ENCODE measurements around the gene TJP2.

TJP2 gene

DNA sequence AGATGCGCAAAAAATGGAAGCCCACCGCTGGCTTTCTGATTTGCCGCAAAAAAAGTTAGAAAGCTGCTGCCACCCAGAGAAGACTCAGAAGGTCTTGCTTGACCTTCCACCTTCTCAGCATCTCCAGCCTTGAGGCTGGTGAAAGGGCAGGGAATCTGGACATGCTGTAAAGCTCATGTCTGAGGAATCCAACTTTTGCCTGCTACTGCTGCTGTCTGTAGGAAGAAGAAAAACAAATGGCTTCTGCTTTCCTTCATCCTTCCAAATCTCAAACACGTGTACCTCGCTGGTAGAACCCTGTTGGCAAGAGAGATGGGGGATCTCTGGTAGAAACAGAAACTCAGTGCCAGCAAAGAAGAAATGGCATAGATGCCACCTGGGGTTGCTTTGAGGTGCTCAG is 10.2 kb downstream of the TJP2 start:
- no peak for DNase-seq
- in situ Hi-C loops (cut with MboI; ENCODE audit: low pct_unique_long_range_greater_than_20kb, low sequenced_read_pairs) = loop anchor here (25.0 kb wide), 1 partner anchor 122 kb away; no protein-coding TSS in a partner anchor

- in situ Hi-C loops (cut with MboI; ENCODE audit: low pct_unique_long_range_greater_than_20kb, low sequenced_read_pairs) = loop anchor here (25.0 kb wide), 1 partner anchor 125 kb away; no protein-coding TSS in a partner anchor
- DNase-seq = no peak
These were observed 12.9 kb downstream of the TJP2 start for GRCh38 chr9:69186841-69187611.

DNA sequence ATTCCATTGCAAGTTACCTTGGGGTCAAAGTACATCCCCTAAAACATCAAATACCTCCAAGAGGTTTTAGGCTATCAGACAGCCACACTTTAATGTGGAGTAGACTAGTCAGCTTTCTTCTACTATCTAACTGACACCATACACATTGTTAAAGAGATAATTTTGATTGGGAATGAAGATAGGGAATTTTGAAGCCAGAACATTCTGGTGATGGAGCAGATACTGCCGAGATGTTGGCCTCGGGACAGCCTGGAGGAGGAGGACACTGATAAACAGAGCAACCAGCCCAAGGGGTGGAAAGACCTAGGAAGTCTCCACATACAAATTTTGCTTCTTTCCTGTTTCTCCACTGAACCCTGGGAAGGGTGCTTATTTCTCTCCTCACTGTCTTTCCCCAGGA is 14.9 kb downstream of the TJP2 start:
- DNase-seq = no peak
- in situ Hi-C loops (cut with MboI; ENCODE audit: low pct_unique_long_range_greater_than_20kb, low sequenced_read_pairs) = loop anchor here (25.0 kb wide), 1 partner anchor 127 kb away; no protein-coding TSS in a partner anchor

DNA sequence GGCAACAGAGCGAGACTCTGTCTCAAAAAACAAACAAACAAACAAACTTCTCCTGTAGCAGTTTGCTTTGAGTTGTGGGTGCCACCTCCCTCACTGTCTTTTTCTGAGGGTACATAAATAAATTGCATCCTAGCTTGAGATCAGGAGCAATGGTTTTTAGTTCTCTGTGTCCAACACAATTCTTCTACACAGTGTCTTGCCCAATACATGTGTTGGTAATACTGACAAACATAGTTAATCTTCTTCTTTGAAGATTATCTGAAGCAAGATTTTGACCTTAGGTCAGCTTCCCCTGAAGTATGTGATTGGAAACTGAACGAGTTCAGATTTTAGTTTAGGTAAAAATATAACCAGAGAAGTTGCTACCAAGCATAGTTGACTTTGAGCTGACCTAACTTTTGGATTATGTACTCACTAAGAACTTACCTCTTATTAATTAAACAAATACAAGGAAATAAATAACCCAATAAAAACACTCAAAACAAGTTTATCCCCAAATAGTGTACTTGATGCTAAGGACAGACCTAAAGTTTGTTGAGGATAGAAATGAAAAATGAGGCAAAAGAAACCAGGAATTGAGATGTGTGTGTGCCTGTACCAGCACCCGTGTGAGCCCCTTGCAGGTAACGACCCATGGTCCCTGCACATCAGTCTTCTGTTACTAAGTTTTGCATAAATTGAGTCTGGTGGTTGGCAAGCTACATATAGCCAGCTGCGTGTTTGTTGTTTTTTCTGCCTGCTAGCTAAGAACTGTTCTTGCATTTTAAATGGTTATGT is 16.2 kb downstream of the TJP2 start:
- in situ Hi-C loops (cut with MboI; ENCODE audit: low pct_unique_long_range_greater_than_20kb, low sequenced_read_pairs) = loop anchor here (25.0 kb wide), 1 partner anchor 128 kb away; no protein-coding TSS in a partner anchor
- DNase-seq = no peak

DNA sequence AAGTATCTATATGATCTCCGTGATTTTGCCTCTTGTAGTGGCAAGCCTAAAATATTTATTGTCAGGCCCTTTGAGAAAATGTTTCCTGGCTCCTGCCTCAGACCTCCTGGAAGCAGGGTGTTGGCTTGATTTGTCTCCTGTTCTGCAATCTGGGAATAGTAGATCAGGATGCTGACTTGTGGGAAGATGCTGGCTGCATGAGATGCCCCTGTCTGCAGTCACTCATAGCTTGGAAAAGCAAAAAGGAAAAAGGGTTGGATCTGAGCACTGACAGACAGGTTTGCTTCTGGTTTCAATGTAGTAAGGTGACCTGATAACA is 16.7 kb downstream of the TJP2 start:
- no peak for DNase-seq
- in situ Hi-C loops (cut with MboI; ENCODE audit: low pct_unique_long_range_greater_than_20kb, low sequenced_read_pairs) = loop anchor here (25.0 kb wide), 1 partner anchor 129 kb away; no protein-coding TSS in a partner anchor

DNA sequence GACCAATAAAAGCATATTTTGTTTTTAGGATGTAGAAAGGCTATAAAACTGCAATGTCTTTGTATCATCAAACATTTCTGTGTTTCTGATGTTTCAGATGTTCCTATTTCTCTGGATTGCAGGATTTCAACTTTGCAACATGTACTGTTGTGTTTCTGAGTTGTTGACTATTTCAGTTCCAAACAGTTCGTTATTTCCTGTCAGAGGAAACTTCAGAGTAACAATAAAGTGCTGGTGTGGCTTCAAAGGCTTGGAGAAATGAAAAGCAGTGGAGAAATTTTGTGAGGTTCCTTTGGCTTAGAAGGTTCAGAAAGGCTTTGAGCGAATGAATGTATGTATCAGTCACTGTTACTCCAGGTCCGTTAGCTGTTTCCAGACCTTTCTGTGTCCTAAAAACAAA is 17.2 kb downstream of the TJP2 start:
- DNase-seq = no peak
- in situ Hi-C loops (cut with MboI; ENCODE audit: low pct_unique_long_range_greater_than_20kb, low sequenced_read_pairs) = loop anchor here (25.0 kb wide), 1 partner anchor 129 kb away; no protein-coding TSS in a partner anchor

DNA sequence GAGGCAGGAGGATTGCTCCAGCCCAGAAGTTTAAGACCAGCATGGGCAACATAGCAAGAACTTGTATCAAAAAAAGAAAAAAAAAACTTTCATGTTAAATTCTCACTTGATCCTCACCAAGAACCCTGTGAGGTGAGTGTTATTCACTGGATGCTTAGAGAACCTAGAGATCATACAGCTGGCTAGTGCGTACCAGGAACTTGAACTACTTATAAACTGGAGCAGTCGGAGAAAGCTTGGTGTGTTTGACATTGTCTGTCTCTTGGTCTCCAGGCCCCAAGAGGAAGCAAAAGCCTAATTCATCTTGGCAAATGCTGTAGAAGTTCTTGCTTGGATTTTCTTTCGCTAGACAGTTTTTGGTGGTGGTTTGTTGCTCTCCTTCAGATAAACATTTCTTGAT is 18.1 kb downstream of the TJP2 start:
- in situ Hi-C loops (cut with MboI; ENCODE audit: low pct_unique_long_range_greater_than_20kb, low sequenced_read_pairs) = loop anchor here (25.0 kb wide), 1 partner anchor 130 kb away; no protein-coding TSS in a partner anchor
- DNase-seq = no peak

DNA sequence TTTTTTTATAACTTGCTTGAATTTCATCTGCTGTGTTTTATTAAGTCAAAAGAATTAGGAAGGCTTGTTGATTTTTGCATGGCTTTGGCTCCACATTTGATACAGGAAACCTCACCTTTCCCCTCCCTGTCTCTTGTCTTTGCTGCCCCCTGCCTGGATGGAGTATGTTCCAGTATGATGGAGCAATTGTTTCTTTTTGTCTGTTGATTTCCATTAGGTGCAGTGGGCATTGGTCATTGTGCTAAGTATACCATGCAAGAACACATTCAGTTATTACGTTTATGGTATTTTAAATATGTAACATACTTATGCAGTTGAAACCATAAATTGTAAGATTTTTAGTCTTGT is 19.6 kb downstream of the TJP2 start:
- DNase-seq = no peak
- in situ Hi-C loops (cut with MboI; ENCODE audit: low pct_unique_long_range_greater_than_20kb, low sequenced_read_pairs) = loop anchor here (25.0 kb wide), 1 partner anchor 131 kb away; no protein-coding TSS in a partner anchor

DNA sequence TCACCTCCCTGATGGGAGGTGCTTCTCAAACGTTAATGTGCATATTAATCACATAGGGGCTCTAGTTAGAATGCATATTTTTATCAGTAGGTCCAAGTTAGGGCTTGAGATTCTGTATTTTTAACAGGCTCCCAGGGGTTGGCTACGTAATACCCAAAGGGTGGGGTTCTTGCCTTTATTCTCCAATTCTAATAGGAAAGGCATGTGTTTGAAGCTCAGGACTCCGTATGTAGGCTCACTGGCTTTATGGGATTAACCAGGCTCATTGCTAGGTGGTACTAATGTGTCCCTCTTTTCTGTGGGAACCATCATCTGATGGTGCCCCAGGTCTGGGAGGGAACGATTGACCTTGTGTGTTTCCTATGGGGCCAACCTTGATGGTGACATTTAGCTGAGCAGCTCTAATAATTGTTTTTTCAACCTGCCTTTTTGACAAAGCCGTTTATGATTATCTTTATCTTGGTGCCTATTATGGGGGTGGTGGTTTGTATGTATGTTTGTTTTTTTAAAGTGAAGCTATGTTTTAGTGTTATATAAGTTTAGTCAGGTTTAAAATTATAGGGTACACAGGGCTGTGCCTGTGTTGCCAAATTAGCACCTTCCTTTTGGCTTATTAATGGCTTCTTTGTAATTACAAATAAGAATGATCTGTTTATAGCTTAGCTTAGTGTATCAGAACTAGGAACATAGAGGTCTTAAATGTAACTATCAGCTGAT is 20.8 kb downstream of the TJP2 start:
- in situ Hi-C loops (cut with MboI; ENCODE audit: low pct_unique_long_range_greater_than_20kb, low sequenced_read_pairs) = loop anchor here (25.0 kb wide), 1 partner anchor 133 kb away; no protein-coding TSS in a partner anchor
- DNase-seq = no peak

DNA sequence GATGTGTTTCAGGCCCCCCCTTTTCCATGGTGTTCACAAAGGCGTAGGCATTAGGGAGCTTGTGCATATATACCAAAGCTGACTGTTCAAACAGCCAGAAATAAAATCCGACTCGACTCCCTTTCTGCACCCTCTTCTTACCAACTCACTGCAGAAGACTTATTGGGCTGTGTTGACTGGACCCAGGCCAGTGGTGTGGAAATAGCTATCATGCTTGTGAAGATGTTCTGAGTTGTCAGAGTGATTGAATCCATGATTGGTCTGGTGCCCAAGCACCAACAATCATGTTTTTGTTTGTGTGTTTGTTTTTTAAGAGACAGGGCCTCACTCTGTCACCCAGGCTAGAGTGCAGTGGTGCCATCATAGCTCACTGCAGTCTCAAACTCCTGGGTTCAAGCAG is 21.6 kb downstream of the TJP2 start:
- no peak for DNase-seq
- in situ Hi-C loops (cut with MboI; ENCODE audit: low pct_unique_long_range_greater_than_20kb, low sequenced_read_pairs) = loop anchor here (25.0 kb wide), 1 partner anchor 133 kb away; no protein-coding TSS in a partner anchor

DNA sequence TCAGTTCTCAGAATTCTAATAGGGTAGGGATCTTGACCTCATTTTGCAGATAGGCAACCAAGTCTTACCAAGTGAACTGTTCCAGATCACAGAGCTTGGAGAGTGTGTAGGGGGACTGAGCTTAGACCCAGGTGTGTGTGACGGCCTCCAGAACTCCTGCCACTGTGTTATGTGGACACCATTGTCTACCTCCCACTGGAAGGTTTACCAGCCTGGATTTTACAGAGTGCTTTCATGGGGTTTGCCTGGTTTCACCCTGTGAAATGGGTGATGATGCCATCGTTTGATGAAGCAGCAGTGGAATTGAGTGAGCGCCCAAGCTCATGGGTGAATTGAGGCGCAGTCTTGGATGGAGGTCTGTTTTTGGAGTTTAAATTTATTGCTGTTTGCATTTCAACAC is 23.6 kb downstream of the TJP2 start:
- in situ Hi-C loops (cut with MboI; ENCODE audit: low pct_unique_long_range_greater_than_20kb, low sequenced_read_pairs) = loop anchor here (25.0 kb wide), 1 partner anchor 135 kb away; no protein-coding TSS in a partner anchor
- no peak for DNase-seq

GRCh38 chr9:69198521-69199220 is 24.6 kb downstream of the TJP2 start:
- in situ Hi-C loops (cut with MboI; ENCODE audit: low pct_unique_long_range_greater_than_20kb, low sequenced_read_pairs) = loop anchor here (25.0 kb wide), 1 partner anchor 136 kb away; no protein-coding TSS in a partner anchor
- no peak for DNase-seq

- no peak for DNase-seq
- in situ Hi-C loops (cut with MboI; ENCODE audit: low pct_unique_long_range_greater_than_20kb, low sequenced_read_pairs) = loop anchor here (25.0 kb wide), 1 partner anchor 138 kb away; no protein-coding TSS in a partner anchor
These were observed 25.8 kb downstream of the TJP2 start for GRCh38 chr9:69199769-69200470.

DNA sequence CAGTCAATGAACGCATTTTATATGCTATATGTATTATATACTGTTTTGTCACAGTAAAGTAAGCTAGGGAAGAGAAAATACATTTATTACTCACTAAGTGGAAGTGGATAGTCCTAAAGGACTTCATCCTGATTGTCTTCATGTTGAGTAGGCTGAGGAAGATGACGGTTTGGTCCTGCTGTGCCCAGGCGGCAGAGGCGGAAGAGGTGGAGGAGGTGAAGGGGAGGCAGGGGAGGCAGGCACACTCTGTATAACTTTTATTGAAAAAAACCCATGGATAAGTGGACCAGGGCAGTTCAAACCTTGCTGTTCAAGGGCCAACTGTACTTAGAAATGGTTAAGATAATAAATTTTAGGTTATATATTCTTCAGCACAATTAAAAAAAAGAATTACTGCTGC is 28.5 kb downstream of the TJP2 start:
- in situ Hi-C loops (cut with MboI; ENCODE audit: low pct_unique_long_range_greater_than_20kb, low sequenced_read_pairs) = no loop called here
- DNase-seq = no peak

DNA sequence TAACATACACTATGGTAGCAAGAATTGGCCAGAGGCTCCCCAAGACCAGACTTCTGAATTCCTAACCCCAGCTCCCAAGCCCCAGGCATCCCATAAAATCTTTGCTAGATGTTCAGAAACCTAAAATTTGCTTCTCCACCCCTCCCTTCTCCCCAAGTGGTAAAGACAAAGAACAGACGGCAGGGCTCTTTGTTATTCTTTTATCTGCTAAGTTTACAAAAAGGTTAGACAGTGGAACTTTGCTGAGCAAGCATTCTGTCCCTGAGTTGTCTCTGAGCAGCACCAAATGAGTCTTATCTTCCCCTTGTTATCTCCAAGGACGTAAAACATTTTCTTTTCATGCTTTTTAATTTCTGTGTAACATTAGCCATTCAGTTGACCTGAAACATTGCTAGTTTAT is 30.2 kb downstream of the TJP2 start:
- DNase-seq = no peak
- in situ Hi-C loops (cut with MboI; ENCODE audit: low pct_unique_long_range_greater_than_20kb, low sequenced_read_pairs) = no loop called here

- in situ Hi-C loops (cut with MboI; ENCODE audit: low pct_unique_long_range_greater_than_20kb, low sequenced_read_pairs) = no loop called here
- no peak for DNase-seq
These were observed 30.8 kb downstream of the TJP2 start for GRCh38 chr9:69204849-69205248.

DNA sequence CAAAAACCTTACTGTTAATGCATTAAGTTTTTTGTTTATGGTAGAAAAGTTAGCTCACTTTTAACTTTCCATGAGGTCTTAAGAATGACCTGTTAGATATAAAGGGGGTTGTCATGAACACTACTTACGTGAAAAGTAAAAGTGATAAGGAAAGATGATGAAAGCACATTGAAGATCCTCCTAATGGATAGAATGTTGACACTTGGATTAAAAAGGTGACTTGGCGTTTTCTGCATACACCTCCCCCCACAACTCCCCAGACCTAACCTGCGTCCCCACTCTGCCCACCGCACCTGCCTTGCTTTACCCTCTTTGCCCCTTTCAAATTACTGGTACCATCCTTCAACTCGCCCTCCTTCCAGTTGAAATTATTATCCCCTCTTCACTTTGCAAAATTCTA is 32.0 kb downstream of the TJP2 start:
- no peak for DNase-seq
- in situ Hi-C loops (cut with MboI; ENCODE audit: low pct_unique_long_range_greater_than_20kb, low sequenced_read_pairs) = no loop called here

DNA sequence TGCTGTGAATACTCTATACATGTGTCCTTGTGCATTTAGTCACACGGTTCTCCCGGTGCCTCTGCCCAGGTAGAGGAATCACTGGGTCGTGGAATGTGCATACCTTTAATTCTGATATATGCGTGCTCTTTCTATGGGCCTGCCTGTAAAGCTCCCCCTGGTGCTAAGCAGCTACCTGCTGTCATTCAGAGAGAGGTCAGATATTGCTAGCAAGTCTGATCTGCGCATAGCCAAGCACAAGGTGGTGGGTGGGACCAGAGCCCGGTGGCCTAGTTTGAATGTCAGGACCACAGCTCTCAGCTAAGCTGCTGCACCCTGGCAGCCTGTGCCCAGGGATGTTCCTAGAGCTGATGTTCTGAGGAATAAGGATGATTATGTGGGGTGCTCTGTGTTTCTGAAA is 33.4 kb downstream of the TJP2 start:
- in situ Hi-C loops (cut with MboI; ENCODE audit: low pct_unique_long_range_greater_than_20kb, low sequenced_read_pairs) = no loop called here

More for the DNA sequence above, 33.4 kb downstream of the TJP2 start:
- no peak for DNase-seq
